Spleen (tissue), 11 donors: Measurements from ENCODE around the gene LCE1E. TPM values are rescaled to one million over a fixed set of nuclear protein-coding genes. Genes with fewer than 3 reads are reported as not detected.

Experiments used
- DNase-seq: peaks from one replicate; pipeline ENCODE4 v3.0.0-alpha.2; 2020
- H3K27ac ChIP-seq, 8 donors: fragments of 200-600 bp; sonication (generic) in 7 of 8; 1 replicate in 4 of 8; 2 replicates in 4 of 8; pipeline versions ENCODE4 v1.5.0 to v1.8.0; 2016 to 2021; ENCODE audit warnings: inconsistent platforms in 4 of 8, mild to moderate bottlenecking in 4 of 8, moderate library complexity in 1 of 8
- H3K27me3 ChIP-seq, 7 donors: fragments of 200-600 bp; sonication (generic) in 6 of 7; replicated peaks in 1 of 7; 1 replicate in 4 of 7; 2 replicates in 3 of 7; pipeline versions ENCODE4 v1.5.0 to v1.8.0; 2016 to 2021; ENCODE audit warnings: inconsistent platforms in 3 of 7, mild to moderate bottlenecking in 1 of 7
- H3K36me3 ChIP-seq, 6 donors: fragments of 200-600 bp; sonication (generic) in 5 of 6; 1 replicate in 4 of 6; 2 replicates in 2 of 6; pipeline versions ENCODE4 v1.5.0 to v1.8.0; 2016 to 2021; ENCODE audit warnings: inconsistent platforms in 2 of 6
- H3K4me1 ChIP-seq, 6 donors: fragments of 200-600 bp; sonication (generic) in 5 of 6; 1 replicate in 3 of 6; 2 replicates in 3 of 6; pipeline versions ENCODE4 v1.5.0 to v1.8.0; 2016 to 2021; ENCODE audit warnings: inconsistent platforms in 3 of 6
- H3K4me3 ChIP-seq, 8 donors: fragments of 200-600 bp; sonication (generic) in 7 of 8; 1 replicate in 4 of 8; 2 replicates in 4 of 8; pipeline versions ENCODE4 v1.5.0 to v1.8.0; 2016 to 2021; ENCODE audit warnings: inconsistent platforms in 4 of 8, mild to moderate bottlenecking in 4 of 8, moderate library complexity in 2 of 8
- H3K9me3 ChIP-seq, 8 donors: fragments of 200-600 bp; sonication (generic) in 7 of 8; 1 replicate in 4 of 8; 2 replicates in 4 of 8; pipeline versions ENCODE4 v1.5.0 to v1.8.0; 2016 to 2021; ENCODE audit warnings: inconsistent platforms in 4 of 8
- POLR2A ChIP-seq, 3 donors: fragments of 450-650 bp; IDR thresholded peaks; one replicate each; pipeline ENCODE4 v1.5.1; 2017; ENCODE audit warnings: antibody characterized with exemption in 3 of 3, mild to moderate bottlenecking in 1 of 3
- POLR2AphosphoS5 ChIP-seq, 3 donors: sonication (generic); formaldehyde crosslinking; IDR thresholded peaks; one replicate each; pipeline ENCODE4 v1.5.1; 2017; ENCODE audit warnings: antibody characterized with exemption in 3 of 3
- WGBS, 5 donors: extraction: QIAGEN DNeasy Blood & Tissue Kit in 3 of 5; methylation state at CpG; one replicate each; pipeline versions ENCODE4 v1.1.5 to v1.1.7; 2013 to 2018; 5-methylcytosine and 5-hydroxymethylcytosine counted together
- intact Hi-C: fragments of 100-400 bp; cut with DNase I; formaldehyde crosslinking; loops from one replicate; pipeline ENCODE4 v1.15.0; 2023; ENCODE audit warnings: low total_unique reads
- polyA plus RNA-seq, 3 donors: library from polyadenylated mRNA; stranded (reverse); fragments of 200-250 nt; gene quantifications; one replicate each; pipeline ENCODE4 v1.2.1, GENCODE V29; 2013
- total RNA-seq, 7 donors: library from RNA; depleted of rRNA in 3 of 7; stranded (reverse); fragments of >200 nt in 3 of 7; fragmentation: NEBNext Ultra II Directional in 4 of 7; extraction: Animal tissue kit (Norgen Biotek cat#: 25700) in 4 of 7; gene quantifications; one replicate each; pipeline versions ENCODE4 v1.1.0 to v1.2.1, GENCODE V29; 2016 to 2021
- TF ChIP-seq, protein P1 (sequence below), 11 experiments: fragments of 200-600 bp in 7 of 11; fragments of 450-650 bp in 4 of 11; sonication (generic) in 4 of 11; IDR thresholded peaks in 8 of 11; conservative IDR thresholded peaks in 3 of 11; 1 replicate in 7 of 11; 2 replicates in 4 of 11; pipeline versions ENCODE4 v1.4.0 to v1.8.0; 2016 to 2021; ENCODE audit warnings: antibody characterized with exemption in 11 of 11, inconsistent platforms in 4 of 11, mild to moderate bottlenecking in 1 of 11
- donor health status: healthy with polysubstance abuse.
- donor health status: DM: no; HTN: no; CAD: no; lungs with moderate emphysema.
- donor health status: DM: no; HTN: no; CAD: no.
- donor health status: Bipolar disorder and iron deficiency.
- donor health status: healthy.
- donor health status: DM: no; HTN: no; CAD: no.
- donor health status: DM: yes; HTN: yes; CAD: no.

LCE1E gene
- total and polyA plus RNA-seq, 10 donors, result not detected

- Histone ChIP-seq H3K27me3 (peaks cover 0 to 28% (median 0%) of the 10 kb centered on the region in 7 donors), H3K36me3 (no peaks in the 10 kb centered on the region), H3K4me3 (no peak overlapping the region), H3K27ac (no peak overlapping the region), H3K4me1 (no peaks in the 10 kb centered on the region), H3K9me3 (no peaks in the 10 kb centered on the region)
- intact Hi-C loops, result no loop called here
- no peak for DNase-seq
- 54 to 71% (median 59%) methylated on average over 4 of the region's 4 CpGs for WGBS, 5 donors
- TF ChIP-seq, protein P1, sequence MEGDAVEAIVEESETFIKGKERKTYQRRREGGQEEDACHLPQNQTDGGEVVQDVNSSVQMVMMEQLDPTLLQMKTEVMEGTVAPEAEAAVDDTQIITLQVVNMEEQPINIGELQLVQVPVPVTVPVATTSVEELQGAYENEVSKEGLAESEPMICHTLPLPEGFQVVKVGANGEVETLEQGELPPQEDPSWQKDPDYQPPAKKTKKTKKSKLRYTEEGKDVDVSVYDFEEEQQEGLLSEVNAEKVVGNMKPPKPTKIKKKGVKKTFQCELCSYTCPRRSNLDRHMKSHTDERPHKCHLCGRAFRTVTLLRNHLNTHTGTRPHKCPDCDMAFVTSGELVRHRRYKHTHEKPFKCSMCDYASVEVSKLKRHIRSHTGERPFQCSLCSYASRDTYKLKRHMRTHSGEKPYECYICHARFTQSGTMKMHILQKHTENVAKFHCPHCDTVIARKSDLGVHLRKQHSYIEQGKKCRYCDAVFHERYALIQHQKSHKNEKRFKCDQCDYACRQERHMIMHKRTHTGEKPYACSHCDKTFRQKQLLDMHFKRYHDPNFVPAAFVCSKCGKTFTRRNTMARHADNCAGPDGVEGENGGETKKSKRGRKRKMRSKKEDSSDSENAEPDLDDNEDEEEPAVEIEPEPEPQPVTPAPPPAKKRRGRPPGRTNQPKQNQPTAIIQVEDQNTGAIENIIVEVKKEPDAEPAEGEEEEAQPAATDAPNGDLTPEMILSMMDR (IDR thresholded peaks at IDR 0.05 in 8 of 11, conservative IDR thresholded peaks at IDR 0.05 in 3 of 11), result no peak
- no peak for TF ChIP-seq POLR2AphosphoS5 (IDR thresholded peaks at IDR 0.05)
These were observed 8.4 kb upstream of the LCE1E start for GRCh38 chr1:152777510-152778137.

DNA sequence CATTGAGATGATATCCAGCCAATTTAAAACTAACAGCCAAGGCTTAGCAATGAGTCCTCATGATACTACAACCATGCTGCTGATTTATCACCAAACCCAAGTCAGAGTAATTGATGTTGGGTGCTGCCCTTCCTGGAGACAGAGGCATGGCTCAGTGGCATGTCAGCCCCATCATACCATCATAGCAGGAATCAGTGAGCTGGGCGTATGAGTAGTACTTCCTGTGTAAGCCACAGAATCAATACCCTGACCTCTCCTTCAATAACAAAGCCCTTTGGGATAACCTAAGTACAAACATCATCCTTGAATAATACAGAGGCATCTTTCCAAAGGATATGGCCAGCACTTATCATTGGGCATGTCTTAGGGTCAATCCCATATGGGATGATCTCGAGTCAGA lies 3.0 kb upstream of the LCE1E start:
- DNase-seq, result no peak
- no peaks in the 10 kb centered on the region for H3K9me3 ChIP-seq
- H3K27ac ChIP-seq, result no peak overlapping the region
- intact Hi-C loops, result no loop called here
- 55 to 75% (median 60%) methylated on average over 2 of the region's 2 CpGs for WGBS, 5 donors
- H3K4me1 ChIP-seq, result no peaks in the 10 kb centered on the region
- H3K4me3 ChIP-seq, result no peak overlapping the region
- H3K27me3 ChIP-seq, result peaks cover 0 to 40% (median 0%) of the 10 kb centered on the region in 7 donors
- H3K36me3 ChIP-seq, result no peaks in the 10 kb centered on the region
- TF ChIP-seq, protein P1 (IDR thresholded peaks at IDR 0.05 in 8 of 11, conservative IDR thresholded peaks at IDR 0.05 in 3 of 11), result no peak
- TF ChIP-seq POLR2AphosphoS5 (IDR thresholded peaks at IDR 0.05) (no peak), POLR2A (IDR thresholded peaks at IDR 0.05) (no peak)

GRCh38 chr1:152795686-152796085 lies 9.6 kb downstream of the LCE1E start:
- intact Hi-C loops, result no loop called here
- H3K27me3 ChIP-seq, result peaks cover 0 to 10% (median 0%) of the 10 kb centered on the region in 7 donors
- TF ChIP-seq POLR2AphosphoS5 (IDR thresholded peaks at IDR 0.05), result no peak
- no peak for TF ChIP-seq POLR2A (IDR thresholded peaks at IDR 0.05)
- TF ChIP-seq, protein P1 (IDR thresholded peaks at IDR 0.05 in 8 of 11, conservative IDR thresholded peaks at IDR 0.05 in 3 of 11), result no peak
- WGBS, 5 donors, result 49 to 64% (median 59%) methylated on average over 4 of the region's 4 CpGs
- DNase-seq, result no peak
- H3K27ac ChIP-seq, result no peak overlapping the region
- H3K4me1 ChIP-seq, result no peaks in the 10 kb centered on the region
- no peaks in the 10 kb centered on the region for H3K36me3 ChIP-seq
- no peak overlapping the region for H3K4me3 ChIP-seq
- H3K9me3 ChIP-seq, result no peaks in the 10 kb centered on the region

GRCh38 chr1:152796421-152796820 lies 10.4 kb downstream of the LCE1E start, which contains the start of gene LCE1D:
Gene LCE1D, plus strand, starts transcription at chr1:152796721. Its CDS starts 1,074 bp downstream, at chr1:152797795.
- H3K27ac ChIP-seq, result no peak within 1 kb of the TSS
- intact Hi-C loops, result no loop called here
- WGBS, 5 donors, result 43 to 67% (median 47%) methylated on average over 3 of the region's 3 CpGs

More at GRCh38 chr1:152796421-152796820, 10.4 kb downstream of the LCE1E start, which contains the start of gene LCE1D:
- Histone ChIP-seq H3K4me3 (no peak within 1 kb of the TSS), H3K4me1 (no peaks in the 10 kb centered on the region), H3K27me3 (peaks cover 0 to 10% (median 0%) of the 10 kb centered on the region in 7 donors), H3K9me3 (no peaks in the 10 kb centered on the region), H3K36me3 (no peaks in the 10 kb centered on the region)
- TF ChIP-seq POLR2AphosphoS5 (IDR thresholded peaks at IDR 0.05), result no peak
- DNase-seq, result no peak
